ENCODE data around the gene EYA2. TPM values are rescaled to one million over a fixed set of nuclear protein-coding genes. Genes with fewer than 3 reads are reported as not detected.

EYA2 gene
- total RNA-seq, 3 donors from 2014 or later: 5.4 to 19.2 (median 12.5) TPM

GRCh38 chr20:47141350-47141921 lies 246.8 kb downstream of the EYA2 start:
- H3K36me3 ChIP-seq: no peaks in the 10 kb centered on the region
- H3K9me3 ChIP-seq: no peaks in the 10 kb centered on the region
- H3K4me1 ChIP-seq: no peaks in the 10 kb centered on the region
- no peak for DNase-seq (ENCODE audit: low spot score in 2 of 2)
- TF ChIP-seq POLR2AphosphoS5 (IDR thresholded peaks at IDR 0.05) (no peak), POLR2A (IDR thresholded peaks at IDR 0.05) (no peak)
- TF ChIP-seq, protein P1, sequence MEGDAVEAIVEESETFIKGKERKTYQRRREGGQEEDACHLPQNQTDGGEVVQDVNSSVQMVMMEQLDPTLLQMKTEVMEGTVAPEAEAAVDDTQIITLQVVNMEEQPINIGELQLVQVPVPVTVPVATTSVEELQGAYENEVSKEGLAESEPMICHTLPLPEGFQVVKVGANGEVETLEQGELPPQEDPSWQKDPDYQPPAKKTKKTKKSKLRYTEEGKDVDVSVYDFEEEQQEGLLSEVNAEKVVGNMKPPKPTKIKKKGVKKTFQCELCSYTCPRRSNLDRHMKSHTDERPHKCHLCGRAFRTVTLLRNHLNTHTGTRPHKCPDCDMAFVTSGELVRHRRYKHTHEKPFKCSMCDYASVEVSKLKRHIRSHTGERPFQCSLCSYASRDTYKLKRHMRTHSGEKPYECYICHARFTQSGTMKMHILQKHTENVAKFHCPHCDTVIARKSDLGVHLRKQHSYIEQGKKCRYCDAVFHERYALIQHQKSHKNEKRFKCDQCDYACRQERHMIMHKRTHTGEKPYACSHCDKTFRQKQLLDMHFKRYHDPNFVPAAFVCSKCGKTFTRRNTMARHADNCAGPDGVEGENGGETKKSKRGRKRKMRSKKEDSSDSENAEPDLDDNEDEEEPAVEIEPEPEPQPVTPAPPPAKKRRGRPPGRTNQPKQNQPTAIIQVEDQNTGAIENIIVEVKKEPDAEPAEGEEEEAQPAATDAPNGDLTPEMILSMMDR (IDR thresholded peaks at IDR 0.05): no peak
- H3K27ac ChIP-seq: no peak overlapping the region
- intact Hi-C loops (cut with DNase I; ENCODE audit: low total_unique reads): no loop called here
- H3K27me3 ChIP-seq: no peaks in the 10 kb centered on the region
- H3K4me3 ChIP-seq: no peak overlapping the region

GRCh38 chr20:47141941-47142773 lies 247.5 kb downstream of the EYA2 start:
- H3K27ac ChIP-seq: no peak overlapping the region
- TF ChIP-seq, protein P1 (IDR thresholded peaks at IDR 0.05): no peak
- no peak for TF ChIP-seq POLR2AphosphoS5 (IDR thresholded peaks at IDR 0.05)
- no peak for TF ChIP-seq POLR2A (IDR thresholded peaks at IDR 0.05)
- H3K27me3 ChIP-seq: no peaks in the 10 kb centered on the region
- H3K4me3 ChIP-seq: no peak overlapping the region
- H3K9me3 ChIP-seq: no peaks in the 10 kb centered on the region
- intact Hi-C loops (cut with DNase I; ENCODE audit: low total_unique reads): no loop called here
- no peaks in the 10 kb centered on the region for H3K36me3 ChIP-seq
- DNase-seq (ENCODE audit: low spot score in 2 of 2): no peak
- H3K4me1 ChIP-seq: no peaks in the 10 kb centered on the region

DNA sequence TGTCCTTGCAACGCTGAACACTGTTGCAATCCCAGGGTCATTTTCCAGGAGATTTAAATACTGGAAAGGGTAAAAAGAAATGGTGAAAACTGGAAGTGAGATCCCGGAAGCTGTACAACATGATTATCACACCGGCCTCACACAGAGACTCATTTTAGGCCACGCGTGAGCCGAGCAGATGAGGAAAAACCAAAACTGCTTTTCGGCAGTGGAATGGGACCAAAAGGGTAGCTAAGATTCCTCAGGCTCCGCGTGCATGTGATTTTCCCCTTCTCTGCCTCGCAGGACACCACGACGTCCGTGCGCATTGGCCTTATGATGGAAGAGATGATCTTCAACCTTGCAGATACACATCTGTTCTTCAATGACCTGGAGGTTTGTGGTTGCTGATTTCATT lies 248.1 kb downstream of the EYA2 start:
- Histone ChIP-seq H3K4me3 (no peak overlapping the region), H3K27me3 (no peaks in the 10 kb centered on the region), H3K36me3 (no peaks in the 10 kb centered on the region), H3K27ac (no peak overlapping the region), H3K9me3 (no peaks in the 10 kb centered on the region), H3K4me1 (no peaks in the 10 kb centered on the region)
- TF ChIP-seq POLR2A (IDR thresholded peaks at IDR 0.05) (no peak), POLR2AphosphoS5 (IDR thresholded peaks at IDR 0.05) (no peak)
- TF ChIP-seq, protein P1 (IDR thresholded peaks at IDR 0.05): no peak
- intact Hi-C loops (cut with DNase I; ENCODE audit: low total_unique reads): no loop called here
- no peak for DNase-seq (ENCODE audit: low spot score in 2 of 2)

GRCh38 chr20:47143657-47144056 lies 249.0 kb downstream of the EYA2 start:
- TF ChIP-seq, protein P1 (IDR thresholded peaks at IDR 0.05): no peak
- TF ChIP-seq POLR2A (IDR thresholded peaks at IDR 0.05): no peak
- TF ChIP-seq POLR2AphosphoS5 (IDR thresholded peaks at IDR 0.05): no peak
- no peaks in the 10 kb centered on the region for H3K9me3 ChIP-seq
- intact Hi-C loops (cut with DNase I; ENCODE audit: low total_unique reads): no loop called here
- no peaks in the 10 kb centered on the region for H3K4me1 ChIP-seq
- no peaks in the 10 kb centered on the region for H3K27me3 ChIP-seq
- H3K36me3 ChIP-seq: no peaks in the 10 kb centered on the region
- no peak for DNase-seq (ENCODE audit: low spot score in 2 of 2)
- H3K4me3 ChIP-seq: no peak overlapping the region
- H3K27ac ChIP-seq: no peak overlapping the region

DNA sequence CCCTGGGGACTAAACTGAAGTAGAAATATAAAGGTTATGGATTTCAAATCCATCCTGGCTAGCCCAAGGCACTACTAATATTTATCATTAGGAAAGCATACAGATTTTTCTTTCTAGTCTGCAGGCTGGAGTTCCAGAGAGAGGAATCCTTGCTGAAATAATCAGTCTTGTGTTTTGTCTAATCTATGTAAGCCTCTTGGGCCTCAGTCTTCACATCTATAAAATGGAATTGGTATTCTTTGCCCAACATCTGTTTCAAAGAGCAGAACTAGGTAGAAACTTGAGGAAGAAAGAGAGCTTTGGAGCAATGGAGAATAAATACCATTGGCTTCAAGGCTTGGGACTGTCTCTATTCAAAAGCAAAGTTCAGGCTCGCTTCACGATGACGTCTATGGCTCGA lies 249.8 kb downstream of the EYA2 start:
- Histone ChIP-seq H3K27me3 (no peaks in the 10 kb centered on the region), H3K36me3 (no peaks in the 10 kb centered on the region)
- TF ChIP-seq, protein P1 (IDR thresholded peaks at IDR 0.05): no peak
- TF ChIP-seq POLR2A (IDR thresholded peaks at IDR 0.05) (no peak), POLR2AphosphoS5 (IDR thresholded peaks at IDR 0.05) (no peak)

More for the DNA sequence above, 249.8 kb downstream of the EYA2 start:
- no peak overlapping the region for H3K4me3 ChIP-seq
- H3K9me3 ChIP-seq: no peaks in the 10 kb centered on the region
- no peaks in the 10 kb centered on the region for H3K4me1 ChIP-seq
- no peak for DNase-seq (ENCODE audit: low spot score in 2 of 2)
- intact Hi-C loops (cut with DNase I; ENCODE audit: low total_unique reads): no loop called here
- H3K27ac ChIP-seq: no peak overlapping the region

Measured in breast epithelium (tissue), 4 donors.